Activated T-helper 1 cell treated with Interleukin-2 at 50 U/mL for 16 hours (primary cell): ENCODE measurements around the gene REXO1.
A peak's percentile ranks its signal among the peaks of the same experiment; 100 is the strongest.
"Not testable (repeated sequence)": the region's sequence is repeated elsewhere in the genome, so short reads cannot be mapped to it uniquely, and the experiment has no call there.

Source experiments
- DNase-seq: peaks from one replicate; pipeline ENCODE4 v3.0.0-alpha.2; 2020; ENCODE audit warnings: low read depth

The REXO1 gene, protein sequence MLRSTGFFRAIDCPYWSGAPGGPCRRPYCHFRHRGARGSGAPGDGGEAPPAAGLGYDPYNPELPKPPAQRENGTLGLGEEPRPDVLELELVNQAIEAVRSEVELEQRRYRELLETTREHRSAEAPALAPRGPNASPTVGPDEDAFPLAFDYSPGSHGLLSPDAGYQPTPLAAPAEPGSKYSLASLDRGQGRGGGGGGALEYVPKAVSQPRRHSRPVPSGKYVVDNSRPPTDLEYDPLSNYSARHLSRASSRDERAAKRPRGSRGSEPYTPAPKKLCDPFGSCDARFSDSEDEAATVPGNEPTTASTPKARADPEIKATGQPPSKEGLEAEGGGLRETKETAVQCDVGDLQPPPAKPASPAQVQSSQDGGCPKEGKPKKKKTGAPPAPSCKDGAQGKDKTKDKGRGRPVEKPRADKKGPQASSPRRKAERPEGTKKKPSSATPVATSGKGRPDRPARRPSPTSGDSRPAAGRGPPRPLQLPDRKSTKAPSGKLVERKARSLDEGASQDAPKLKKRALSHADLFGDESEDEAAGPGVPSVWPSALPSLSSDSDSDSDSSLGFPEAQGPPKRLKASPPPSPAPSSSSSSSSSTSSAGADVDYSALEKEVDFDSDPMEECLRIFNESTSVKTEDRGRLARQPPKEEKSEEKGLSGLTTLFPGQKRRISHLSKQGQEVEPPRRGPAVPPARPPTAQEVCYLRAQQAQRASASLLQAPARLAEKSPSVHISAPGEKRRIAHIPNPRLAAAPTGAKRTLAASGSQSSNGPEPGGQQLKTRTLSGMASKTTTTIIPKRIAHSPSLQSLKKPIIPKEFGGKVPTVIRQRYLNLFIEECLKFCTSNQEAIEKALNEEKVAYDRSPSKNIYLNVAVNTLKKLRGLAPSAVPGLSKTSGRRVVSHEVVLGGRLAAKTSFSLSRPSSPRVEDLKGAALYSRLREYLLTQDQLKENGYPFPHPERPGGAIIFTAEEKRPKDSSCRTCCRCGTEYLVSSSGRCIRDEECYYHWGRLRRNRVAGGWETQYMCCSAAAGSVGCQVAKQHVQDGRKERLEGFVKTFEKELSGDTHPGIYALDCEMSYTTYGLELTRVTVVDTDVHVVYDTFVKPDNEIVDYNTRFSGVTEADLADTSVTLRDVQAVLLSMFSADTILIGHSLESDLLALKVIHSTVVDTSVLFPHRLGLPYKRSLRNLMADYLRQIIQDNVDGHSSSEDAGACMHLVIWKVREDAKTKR

DNA sequence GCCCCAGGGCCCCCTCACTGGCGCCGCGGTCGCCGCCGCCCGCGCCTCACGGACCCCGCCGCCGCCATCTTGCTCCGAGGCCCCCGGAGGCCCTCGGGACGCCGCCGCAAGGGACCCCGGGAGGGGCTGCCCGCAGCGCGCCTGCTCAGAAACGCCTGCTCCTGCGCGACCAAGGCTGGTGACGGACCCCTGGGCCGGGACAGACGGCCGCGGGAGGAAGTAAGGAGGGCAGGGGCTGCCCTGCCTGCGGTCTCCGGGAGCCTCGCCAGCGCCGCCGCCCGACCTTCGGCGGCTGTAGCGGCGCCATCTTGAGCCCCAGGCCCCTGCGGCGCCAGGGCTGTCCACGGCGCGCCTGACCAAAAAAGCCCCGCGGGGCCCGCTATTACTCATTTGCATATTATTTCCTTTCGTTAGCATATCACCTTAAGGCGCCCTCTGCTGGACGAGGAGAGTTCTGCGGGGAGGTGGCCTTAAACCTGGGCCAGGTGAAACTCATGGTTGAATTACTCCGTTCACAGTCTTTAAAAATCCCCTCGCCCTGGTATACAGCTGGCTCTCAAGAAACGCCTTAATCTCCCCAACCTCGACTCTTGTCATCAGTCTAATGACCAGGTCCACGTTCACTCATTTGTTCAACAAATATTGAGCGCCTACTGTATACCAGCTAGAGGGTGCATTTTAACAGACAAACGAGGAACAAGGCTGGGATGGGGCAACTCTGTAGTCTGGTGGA is at the start of gene REXO1:
TSS of gene REXO1 (minus strand) at position 85 of the 733 bp plus-strand sequence. CDS start 125 bp downstream, outside the sequence.
- DNase-seq: peak; percentile 94

DNA sequence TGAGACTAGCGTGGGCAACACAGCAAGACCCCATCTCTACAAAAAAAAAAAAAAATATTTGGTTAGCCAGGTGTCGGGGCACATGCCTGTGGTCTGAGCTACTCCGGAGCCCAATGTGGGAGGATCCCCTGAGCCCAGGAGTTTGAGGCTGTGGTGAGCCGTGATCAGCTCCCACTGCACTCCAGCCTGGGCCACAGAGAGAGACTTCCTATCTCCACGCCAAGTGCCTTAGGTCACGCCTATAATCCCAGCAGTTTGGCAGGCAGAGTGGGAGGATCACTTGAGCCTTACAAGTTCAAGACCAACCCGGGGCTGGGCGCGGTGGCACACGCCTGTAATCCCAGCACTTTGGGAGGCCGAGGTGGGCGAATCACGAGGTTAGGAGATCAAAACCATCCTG is 48.2 kb upstream of the REXO1 start:
- DNase-seq: no peak

- no peak for DNase-seq
Measured at GRCh38 chr19:1893791-1894190, 45.5 kb upstream of the REXO1 start.

GRCh38 chr19:1889907-1890306 is 41.6 kb upstream of the REXO1 start:
- DNase-seq: no peak

- no peak for DNase-seq
Measured at GRCh38 chr19:1888385-1888784, 40.1 kb upstream of the REXO1 start.

GRCh38 chr19:1886360-1886759 is 38.1 kb upstream of the REXO1 start:
- not testable (repeated sequence) for DNase-seq

GRCh38 chr19:1885398-1886119 is 37.3 kb upstream of the REXO1 start, which contains the start of gene ABHD17A:
Gene ABHD17A, minus strand, starts transcription at chr19:1885496. Its CDS starts 3,930 bp downstream, at chr19:1881566.
- peak; percentile 94 for DNase-seq

- no peak for DNase-seq
Measured at GRCh38 chr19:1884719-1885334, 36.5 kb upstream of the REXO1 start.

DNA sequence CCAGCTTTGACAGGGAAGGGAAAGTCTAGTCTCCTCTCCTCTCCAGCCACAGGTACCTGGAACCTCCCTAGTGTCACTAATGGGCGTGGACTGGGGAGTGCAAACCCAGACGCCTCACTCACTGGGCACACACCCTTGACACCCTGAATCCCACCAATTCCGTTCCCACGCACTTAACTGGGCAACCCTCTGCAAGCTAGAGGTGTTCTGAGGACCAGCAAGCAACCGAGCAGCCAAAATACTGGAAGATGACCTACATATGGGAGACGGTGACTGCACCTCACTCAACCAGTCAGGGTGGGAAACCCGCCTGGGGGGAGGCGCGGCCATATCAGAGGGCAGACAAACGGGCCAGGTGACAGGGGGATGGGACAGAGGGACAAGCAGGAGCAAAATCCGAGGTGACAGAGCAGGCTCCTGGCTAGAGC is 36.0 kb upstream of the REXO1 start:
- DNase-seq: peak; percentile 26

- DNase-seq: no peak
Measured at GRCh38 chr19:1883784-1884183, 35.5 kb upstream of the REXO1 start.

DNA sequence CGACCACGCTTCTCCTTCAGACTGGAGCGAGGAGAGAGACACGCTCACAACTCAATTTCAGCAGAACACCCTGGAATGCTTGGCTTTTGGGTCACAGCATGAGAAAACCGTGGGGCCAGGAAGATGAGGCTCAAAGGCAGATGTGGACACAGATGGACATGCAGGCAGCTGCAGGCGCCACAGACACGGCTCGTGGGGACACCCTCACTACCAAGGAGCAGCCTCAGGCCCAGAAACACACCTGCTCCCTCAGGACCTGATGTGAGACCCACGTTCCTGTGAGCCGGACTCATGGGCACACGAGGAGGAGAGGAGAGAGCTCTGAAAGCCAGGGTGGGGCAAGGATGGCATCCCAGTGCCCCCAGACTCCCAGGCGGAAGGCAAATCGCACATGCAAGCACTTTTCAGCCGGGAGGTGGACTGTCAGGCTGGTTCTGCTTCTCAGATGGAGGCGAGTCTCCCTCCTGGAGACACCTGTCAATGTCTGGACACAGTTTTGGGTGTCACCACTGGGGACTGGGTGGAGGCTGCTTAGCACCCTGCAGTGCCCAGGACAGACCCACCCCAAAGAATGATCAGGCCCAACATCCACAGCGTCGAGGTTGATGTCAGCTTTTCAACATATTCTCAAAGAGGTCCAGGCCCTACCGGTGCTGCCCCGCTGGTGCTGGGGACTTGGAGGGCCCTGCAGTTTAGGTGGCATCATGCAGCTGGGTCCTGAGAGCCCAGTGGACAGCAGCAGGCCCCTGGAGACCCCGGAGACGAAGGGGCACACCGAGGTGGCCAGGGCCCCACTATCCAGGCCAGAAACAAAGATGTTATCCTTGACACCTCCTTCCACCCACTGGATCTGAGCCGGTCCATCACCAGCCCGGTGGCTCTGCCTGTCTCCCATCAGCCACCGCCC is 34.8 kb upstream of the REXO1 start:
- DNase-seq: no peak

GRCh38 chr19:1882089-1882785 is 34.0 kb upstream of the REXO1 start:
- DNase-seq: peak; percentile 60

DNA sequence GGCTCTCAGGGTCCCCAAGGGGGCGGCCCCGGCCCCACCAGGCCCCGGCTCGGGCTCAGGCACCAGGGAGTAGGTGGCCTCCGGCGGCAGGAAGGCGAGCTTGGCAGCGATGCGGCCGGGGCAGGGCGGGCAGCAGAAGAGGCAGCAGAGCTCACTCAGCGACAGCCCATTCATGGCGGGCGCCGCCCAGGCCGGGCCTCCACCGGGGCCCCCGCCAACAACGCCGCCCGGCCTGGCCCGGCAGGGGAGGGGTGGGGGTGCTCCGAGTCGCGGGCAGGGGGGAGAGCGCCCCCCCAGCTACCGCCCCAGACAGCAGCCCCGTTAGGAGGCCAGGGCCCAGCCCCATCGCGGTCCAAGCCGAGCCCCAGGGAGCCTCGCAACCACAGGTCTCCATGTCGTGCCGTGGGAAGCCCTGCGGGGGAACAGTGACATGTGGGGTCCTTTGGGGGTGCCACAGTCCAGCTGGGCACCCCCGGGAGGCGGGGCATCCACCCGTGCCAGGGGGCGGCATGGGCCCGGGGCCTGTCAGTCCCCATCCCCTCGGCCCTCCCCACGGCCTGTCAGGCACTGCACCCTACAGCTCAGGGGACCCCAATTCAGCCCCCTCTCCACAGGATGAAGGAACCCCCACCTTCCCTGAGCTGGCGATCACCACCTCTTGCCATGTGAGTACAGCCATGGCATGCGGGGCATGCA is 33.3 kb upstream of the REXO1 start:
- DNase-seq: not testable (repeated sequence)

DNA sequence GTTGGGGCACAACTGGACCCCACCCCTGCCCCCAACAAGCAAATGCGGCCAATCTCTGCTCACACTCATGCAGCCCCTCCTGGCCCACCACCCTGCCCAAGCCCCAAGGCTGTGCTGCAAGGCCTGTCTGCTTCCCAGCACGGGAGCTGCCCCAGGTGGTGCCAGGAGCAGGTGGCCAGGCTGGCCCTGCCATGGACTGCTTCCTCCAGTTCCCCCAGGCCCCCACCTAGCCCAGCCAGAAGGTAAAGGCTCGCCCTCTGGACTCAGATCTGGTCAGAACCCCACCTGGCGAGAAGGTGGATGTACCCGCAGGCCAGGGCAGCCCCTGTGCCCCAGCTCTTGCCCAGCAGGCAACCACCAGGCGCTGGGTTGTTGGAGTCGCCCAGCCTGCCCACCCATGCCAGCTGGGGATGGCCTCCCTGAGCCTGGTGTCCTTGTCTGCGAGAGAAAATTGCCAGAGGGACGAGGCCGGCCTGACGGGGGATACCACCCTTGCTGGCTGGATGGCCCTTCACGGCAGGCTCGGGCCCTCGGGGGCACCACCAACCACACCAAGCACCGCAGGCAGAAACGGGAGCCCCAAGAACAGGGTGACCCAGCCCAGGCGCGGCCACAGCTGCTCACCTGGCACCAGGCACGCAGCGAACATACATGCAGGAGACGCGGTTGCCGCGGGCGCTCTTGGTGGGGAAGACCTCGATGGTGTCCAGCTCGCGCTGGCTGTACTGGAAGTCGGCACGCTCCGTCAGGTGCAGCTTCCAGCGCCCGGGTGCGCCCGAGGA is 32.5 kb upstream of the REXO1 start:
- no peak for DNase-seq

GRCh38 chr19:1879982-1880381 is 31.7 kb upstream of the REXO1 start:
- DNase-seq: not testable (repeated sequence)

GRCh38 chr19:1878583-1878982 is 30.3 kb upstream of the REXO1 start:
- not testable (repeated sequence) for DNase-seq

DNA sequence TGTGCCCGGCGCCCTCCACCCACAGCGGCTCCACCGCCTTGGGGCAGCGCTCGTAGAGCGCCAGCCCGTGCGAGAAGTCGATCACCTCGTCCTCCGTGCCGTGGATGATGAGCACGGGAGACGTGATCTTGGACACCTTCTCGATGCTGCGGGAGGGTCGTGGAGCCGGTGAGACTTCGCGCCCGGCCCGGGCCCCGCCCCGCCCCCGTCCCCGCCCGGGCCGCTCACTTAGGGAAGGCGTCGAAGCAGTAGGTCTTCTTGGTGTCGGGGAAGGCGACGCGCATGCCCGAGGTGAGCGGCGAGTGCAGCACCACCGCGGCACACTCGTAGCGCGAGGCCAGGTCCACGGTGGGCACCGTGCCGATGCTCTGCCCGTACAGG is 29.0 kb upstream of the REXO1 start:
- DNase-seq: not testable (repeated sequence)
